ENCODE measurements around the gene ZNF19.

The ZNF19 gene

DNA sequence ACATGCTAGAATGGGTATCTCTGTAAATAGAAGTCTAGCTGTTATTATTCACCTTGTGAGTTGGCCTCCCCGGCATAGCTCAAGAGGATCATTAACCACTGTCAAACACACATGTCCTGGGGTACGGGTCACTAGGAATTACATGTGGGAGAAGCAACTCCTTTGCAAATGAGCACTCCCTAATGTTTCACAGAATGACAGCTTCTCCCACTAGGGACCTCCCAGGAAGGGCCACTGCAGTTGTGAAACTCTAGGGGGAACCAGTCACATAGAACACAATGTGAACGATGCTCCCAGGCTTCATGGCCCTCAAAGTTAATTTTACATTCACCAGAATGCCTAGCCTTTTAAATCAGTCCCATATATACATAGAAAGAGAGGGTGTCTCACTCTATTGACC is 12.4 kb upstream of the ZNF19 start:
- no peak overlapping the region for H3K4me3 ChIP-seq (ENCODE audit: severe bottlenecking)
- no peaks in the 10 kb centered on the region for H3K4me1 ChIP-seq (ENCODE audit: insufficient read depth, poor library complexity, severe bottlenecking)
- no peaks in the 10 kb centered on the region for H3K27me3 ChIP-seq (ENCODE audit: insufficient read depth, poor library complexity, severe bottlenecking)
- H3K9me3 ChIP-seq (ENCODE audit: severe bottlenecking): no peaks in the 10 kb centered on the region
- H3K27ac ChIP-seq (ENCODE audit: poor library complexity, severe bottlenecking): no peak overlapping the region
- ATAC-seq (ENCODE audit: low read depth) (0 out of 3 replicates have a peak, but pooled peaks have one; percentile 33), DNase-seq (ENCODE audit: low spot score) (no peak)
- H3K36me3 ChIP-seq (ENCODE audit: low read depth): no peaks in the 10 kb centered on the region
- TF ChIP-seq CTCF (IDR thresholded peaks at IDR 0.05; ENCODE audit: poor library complexity, severe bottlenecking): no peak

GRCh38 chr16:71500964-71501363 is 11.8 kb upstream of the ZNF19 start:
- no peak overlapping the region for H3K27ac ChIP-seq (ENCODE audit: poor library complexity, severe bottlenecking)
- ATAC-seq (ENCODE audit: low read depth): 0 out of 3 replicates have a peak, but pooled peaks have one; percentile 51

GRCh38 chr16:71499775-71500364 is 10.7 kb upstream of the ZNF19 start:
- peak; percentile 80 for TF ChIP-seq CTCF (IDR thresholded peaks at IDR 0.05; ENCODE audit: poor library complexity, severe bottlenecking)
- H3K36me3 ChIP-seq (ENCODE audit: low read depth): no peaks in the 10 kb centered on the region
- no peaks in the 10 kb centered on the region for H3K9me3 ChIP-seq (ENCODE audit: severe bottlenecking)
- no peak for DNase-seq (ENCODE audit: low spot score)
- no peak overlapping the region for H3K4me3 ChIP-seq (ENCODE audit: severe bottlenecking)
- H3K27ac ChIP-seq (ENCODE audit: poor library complexity, severe bottlenecking): no peak overlapping the region
- ATAC-seq (ENCODE audit: low read depth): peak; percentile 63
- H3K27me3 ChIP-seq (ENCODE audit: insufficient read depth, poor library complexity, severe bottlenecking): no peaks in the 10 kb centered on the region
- H3K4me1 ChIP-seq (ENCODE audit: insufficient read depth, poor library complexity, severe bottlenecking): no peaks in the 10 kb centered on the region

More at GRCh38 chr16:71500964-71501363, 11.8 kb upstream of the ZNF19 start:
- no peak for DNase-seq (ENCODE audit: low spot score)
- H3K4me1 ChIP-seq (ENCODE audit: insufficient read depth, poor library complexity, severe bottlenecking): no peaks in the 10 kb centered on the region
- no peak overlapping the region for H3K4me3 ChIP-seq (ENCODE audit: severe bottlenecking)
- H3K9me3 ChIP-seq (ENCODE audit: severe bottlenecking): no peaks in the 10 kb centered on the region
- no peaks in the 10 kb centered on the region for H3K36me3 ChIP-seq (ENCODE audit: low read depth)
- no peak for TF ChIP-seq CTCF (IDR thresholded peaks at IDR 0.05; ENCODE audit: poor library complexity, severe bottlenecking)
- no peaks in the 10 kb centered on the region for H3K27me3 ChIP-seq (ENCODE audit: insufficient read depth, poor library complexity, severe bottlenecking)

DNA sequence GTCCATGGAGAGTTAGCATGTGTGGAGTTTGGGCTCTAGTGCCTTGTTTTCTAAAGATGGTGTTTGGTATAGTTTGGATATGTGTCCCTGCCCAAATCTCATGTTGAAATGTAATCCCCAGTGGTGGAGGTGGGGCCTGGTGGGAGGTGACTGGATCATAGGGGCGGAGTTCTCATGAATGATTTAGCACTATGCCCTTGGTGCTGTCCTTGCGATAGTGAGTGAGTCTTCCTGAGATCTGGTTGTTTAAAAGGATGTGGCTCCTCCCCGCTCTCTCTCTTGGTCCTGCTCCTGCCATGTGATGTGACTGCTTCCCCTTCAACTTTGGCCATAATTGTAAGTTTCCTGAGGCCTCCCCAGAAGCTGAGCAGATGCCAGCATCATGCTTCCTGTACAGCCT is 8.9 kb upstream of the ZNF19 start:
- H3K4me3 ChIP-seq (ENCODE audit: severe bottlenecking): no peak overlapping the region
- no peak for TF ChIP-seq CTCF (IDR thresholded peaks at IDR 0.05; ENCODE audit: poor library complexity, severe bottlenecking)
- no peaks in the 10 kb centered on the region for H3K27me3 ChIP-seq (ENCODE audit: insufficient read depth, poor library complexity, severe bottlenecking)
- ATAC-seq (ENCODE audit: low read depth) (no peak), DNase-seq (ENCODE audit: low spot score) (no peak)
- no peaks in the 10 kb centered on the region for H3K9me3 ChIP-seq (ENCODE audit: severe bottlenecking)
- H3K36me3 ChIP-seq (ENCODE audit: low read depth): no peaks in the 10 kb centered on the region
- H3K27ac ChIP-seq (ENCODE audit: poor library complexity, severe bottlenecking): no peak overlapping the region
- no peaks in the 10 kb centered on the region for H3K4me1 ChIP-seq (ENCODE audit: insufficient read depth, poor library complexity, severe bottlenecking)

- ATAC-seq (ENCODE audit: low read depth) (no peak), DNase-seq (ENCODE audit: low spot score) (no peak)
- Histone ChIP-seq H3K27ac (ENCODE audit: poor library complexity, severe bottlenecking) (no peak overlapping the region), H3K4me1 (ENCODE audit: insufficient read depth, poor library complexity, severe bottlenecking) (no peaks in the 10 kb centered on the region), H3K27me3 (ENCODE audit: insufficient read depth, poor library complexity, severe bottlenecking) (no peaks in the 10 kb centered on the region), H3K4me3 (ENCODE audit: severe bottlenecking) (no peak overlapping the region), H3K36me3 (ENCODE audit: low read depth) (no peaks in the 10 kb centered on the region), H3K9me3 (ENCODE audit: severe bottlenecking) (no peaks in the 10 kb centered on the region)
- no peak for TF ChIP-seq CTCF (IDR thresholded peaks at IDR 0.05; ENCODE audit: poor library complexity, severe bottlenecking)
These were observed 4.1 kb upstream of the ZNF19 start for GRCh38 chr16:71493213-71493612.

Measured in RWPE2 (cell line).